NCI-H345 treated with DMSO at 0.1 percent for 48 hours (cell line): ENCODE results near the gene SRMS.

Source experiments
- DNase-seq: peaks from one replicate; lab custom pipeline; 2025; ENCODE audit not compliant: unreplicated experiment; lab: John Stamatoyannopoulos, UW

The SRMS gene

GRCh38 chr20:63492518-63492917, 55.0 kb downstream of the SRMS start:
- no peak for DNase-seq

- no peak for DNase-seq
These were observed 55.8 kb downstream of the SRMS start for GRCh38 chr20:63491635-63492230.

DNA sequence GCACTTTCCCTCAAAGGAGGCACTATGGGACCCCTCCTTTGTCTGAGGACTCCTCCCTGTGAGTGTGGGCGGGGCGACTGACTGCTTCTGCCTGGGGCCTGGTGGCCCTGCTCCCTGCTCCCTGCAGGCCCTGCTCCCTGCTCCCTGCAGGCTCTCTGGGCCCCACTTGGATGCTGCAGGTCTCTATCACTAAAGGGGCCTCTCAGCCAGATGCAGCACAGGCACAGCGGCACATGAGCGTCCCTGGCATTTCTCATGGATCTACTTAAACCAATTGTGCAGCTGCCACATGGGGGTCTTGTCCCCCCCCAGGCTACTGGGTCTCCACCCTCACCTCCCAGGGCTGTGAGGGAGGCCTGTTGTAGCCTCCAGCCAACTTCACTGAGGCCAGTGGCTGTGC, 56.5 kb downstream of the SRMS start:
- no peak for DNase-seq
